Hippocampal formation (tissue), 2 donors: ENCODE data around the gene DHX9.
"Not testable (repeated sequence)": the region's sequence is repeated elsewhere in the genome, so short reads cannot be mapped to it uniquely, and the experiment has no call there.

ENCODE experiments used
- DNase-seq, 2 donors: peaks; one replicate each; lab custom pipeline; 2025; lab: John Stamatoyannopoulos, UW

DHX9 gene

GRCh38 chr1:182889997-182890396 is 50.9 kb downstream of the DHX9 start:
- no peak for DNase-seq

- peak in 1 of 2 donors; percentile 8 for DNase-seq
Observed at GRCh38 chr1:182890927-182891610, 51.9 kb downstream of the DHX9 start.

- DNase-seq: no peak
Observed at GRCh38 chr1:182897696-182898095, 58.5 kb downstream of the DHX9 start.

GRCh38 chr1:182901946-182902345 is 62.8 kb downstream of the DHX9 start:
- not testable (repeated sequence) for DNase-seq

- DNase-seq: no peak
Observed at GRCh38 chr1:182905321-182905720, 66.2 kb downstream of the DHX9 start.

- DNase-seq: no peak
Observed at GRCh38 chr1:182909578-182909977, 70.4 kb downstream of the DHX9 start.

GRCh38 chr1:182910143-182910542 is 71.0 kb downstream of the DHX9 start:
- no peak for DNase-seq

- DNase-seq: no peak
Observed at GRCh38 chr1:182913401-182913800, 74.3 kb downstream of the DHX9 start.

- no peak for DNase-seq
Observed at GRCh38 chr1:182917378-182917777, 78.2 kb downstream of the DHX9 start.

GRCh38 chr1:182925661-182926060 is 86.5 kb downstream of the DHX9 start:
- DNase-seq: no peak

- no peak for DNase-seq
Observed at GRCh38 chr1:182927693-182928433, 88.7 kb downstream of the DHX9 start.

- DNase-seq: no peak
Observed at GRCh38 chr1:182930985-182931384, 91.8 kb downstream of the DHX9 start.

- DNase-seq: no peak
Observed at GRCh38 chr1:182935716-182936115, 96.6 kb downstream of the DHX9 start.
